ENCODE results near the gene PTPRG.

DNA sequence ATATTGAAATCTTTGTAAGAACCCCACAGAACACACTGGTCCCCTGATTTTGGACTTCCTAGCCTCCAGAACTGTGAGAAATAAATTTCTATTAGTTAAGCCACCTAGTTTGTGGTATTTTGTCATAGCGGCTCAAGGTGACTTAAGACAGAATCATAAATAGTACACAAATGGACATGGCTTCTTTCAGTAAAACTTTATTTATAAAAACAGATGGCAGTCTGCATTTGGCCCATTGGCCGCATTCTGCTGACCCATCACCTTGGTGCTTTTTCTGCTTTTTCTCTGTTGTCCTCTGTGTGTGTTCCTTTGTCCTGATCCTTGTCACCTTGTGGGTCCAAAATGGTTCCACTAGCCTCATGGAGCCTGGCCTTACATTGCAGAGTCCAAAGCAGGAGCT, 363.6 kb downstream of the PTPRG start:
- TF ChIP-seq, protein P1, sequence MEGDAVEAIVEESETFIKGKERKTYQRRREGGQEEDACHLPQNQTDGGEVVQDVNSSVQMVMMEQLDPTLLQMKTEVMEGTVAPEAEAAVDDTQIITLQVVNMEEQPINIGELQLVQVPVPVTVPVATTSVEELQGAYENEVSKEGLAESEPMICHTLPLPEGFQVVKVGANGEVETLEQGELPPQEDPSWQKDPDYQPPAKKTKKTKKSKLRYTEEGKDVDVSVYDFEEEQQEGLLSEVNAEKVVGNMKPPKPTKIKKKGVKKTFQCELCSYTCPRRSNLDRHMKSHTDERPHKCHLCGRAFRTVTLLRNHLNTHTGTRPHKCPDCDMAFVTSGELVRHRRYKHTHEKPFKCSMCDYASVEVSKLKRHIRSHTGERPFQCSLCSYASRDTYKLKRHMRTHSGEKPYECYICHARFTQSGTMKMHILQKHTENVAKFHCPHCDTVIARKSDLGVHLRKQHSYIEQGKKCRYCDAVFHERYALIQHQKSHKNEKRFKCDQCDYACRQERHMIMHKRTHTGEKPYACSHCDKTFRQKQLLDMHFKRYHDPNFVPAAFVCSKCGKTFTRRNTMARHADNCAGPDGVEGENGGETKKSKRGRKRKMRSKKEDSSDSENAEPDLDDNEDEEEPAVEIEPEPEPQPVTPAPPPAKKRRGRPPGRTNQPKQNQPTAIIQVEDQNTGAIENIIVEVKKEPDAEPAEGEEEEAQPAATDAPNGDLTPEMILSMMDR (conservative IDR thresholded peaks at IDR 0.05; ENCODE audit: low read length) = no peak
- no peak for TF ChIP-seq EZH2phosphoT487 (IDR thresholded peaks at IDR 0.05; ENCODE audit: borderline replicate concordance)

All from Loucy (cell line).